ENCODE data around the gene ABL2. TPM values are rescaled to one million over a fixed set of nuclear protein-coding genes. Genes with fewer than 3 reads are reported as not detected.
A peak's percentile ranks its signal among the peaks of the same experiment; 100 is the strongest.

Gene ABL2
- total RNA-seq, 2 experiments from 2014 or later: 15.8 to 16.4 TPM

GRCh38 chr1:179195376-179195775 lies 34.1 kb downstream of the ABL2 start:
- Mint-ChIP-seq H3K9me3 (no peaks in the 10 kb centered on the region), H3K27ac (no peak overlapping the region), H3K27me3 (no peaks in the 10 kb centered on the region), H3K36me3 (ENCODE audit: low read depth) (no peaks in the 10 kb centered on the region), H3K4me3 (no peak overlapping the region), H3K4me1 (ENCODE audit: low read depth) (peaks cover 40% of the 10 kb centered on the region)
- peaks cover 3% of the 10 kb centered on the region for H3K4me1 ChIP-seq (ENCODE audit: insufficient read depth, low read length)
- no peaks in the 10 kb centered on the region for H3K36me3 ChIP-seq (ENCODE audit: insufficient read depth, low read length)
- no peaks in the 10 kb centered on the region for H3K9me3 ChIP-seq (ENCODE audit: control insufficient read depth in 1 of 2, insufficient read depth in 1 of 2, low read length in 2 of 2)
- H3K4me3 ChIP-seq (ENCODE audit: low read length): no peak overlapping the region
- DNase-seq (no peak), ATAC-seq (ENCODE audit: poor library complexity) (no peak)
- no peaks in the 10 kb centered on the region for H3K27me3 ChIP-seq (ENCODE audit: control insufficient read depth in 1 of 2, insufficient read depth in 2 of 2, low read length in 2 of 2)
- no peak overlapping the region for H3K27ac ChIP-seq (ENCODE audit: low read depth in 1 of 2, low read length in 2 of 2)
- no peak for TF ChIP-seq CTCF (IDR thresholded peaks at IDR 0.05)
- ChIA-PET CTCF (no interaction called here), POLR2A (no interaction called here)
- intact Hi-C loops (cut with DNase I, micrococcal nuclease): loop anchor here (2.0 kb wide), 2 partner anchors 75 to 115 kb away; no protein-coding TSS in a partner anchor

GRCh38 chr1:179194068-179194537 lies 35.4 kb downstream of the ABL2 start:
- Histone ChIP-seq H3K9me3 (ENCODE audit: control insufficient read depth in 1 of 2, insufficient read depth in 1 of 2, low read length in 2 of 2) (no peaks in the 10 kb centered on the region), H3K4me3 (ENCODE audit: low read length) (no peak overlapping the region), H3K27me3 (ENCODE audit: control insufficient read depth in 1 of 2, insufficient read depth in 2 of 2, low read length in 2 of 2) (no peaks in the 10 kb centered on the region), H3K4me1 (ENCODE audit: insufficient read depth, low read length) (peaks cover 3% of the 10 kb centered on the region), H3K27ac (ENCODE audit: low read depth in 1 of 2, low read length in 2 of 2) (no peak overlapping the region), H3K36me3 (ENCODE audit: insufficient read depth, low read length) (no peaks in the 10 kb centered on the region)
- Mint-ChIP-seq H3K27me3 (no peaks in the 10 kb centered on the region), H3K36me3 (ENCODE audit: low read depth) (no peaks in the 10 kb centered on the region), H3K27ac (no peak overlapping the region), H3K9me3 (no peaks in the 10 kb centered on the region), H3K4me1 (ENCODE audit: low read depth) (peaks cover 35% of the 10 kb centered on the region), H3K4me3 (no peak overlapping the region)
- ATAC-seq (ENCODE audit: poor library complexity) (no peak), DNase-seq (no peak)
- intact Hi-C loops (cut with DNase I, micrococcal nuclease): loop anchor here (1.0 to 2.0 kb wide), 3 partner anchors 73 to 113 kb away; no protein-coding TSS in a partner anchor
- POLR2A ChIA-PET: no interaction called here
- CTCF ChIA-PET: interaction anchor here (0.5 kb wide), 1 partner anchor 32 kb away, joined by 4 read pairs; no protein-coding TSS in a partner anchor
- peak; percentile 8 for TF ChIP-seq CTCF (IDR thresholded peaks at IDR 0.05)

- peaks cover 30% of the 10 kb centered on the region for H3K4me1 Mint-ChIP-seq (ENCODE audit: low read depth)
- Histone ChIP-seq H3K4me3 (ENCODE audit: low read length) (no peak overlapping the region), H3K27me3 (ENCODE audit: control insufficient read depth in 1 of 2, insufficient read depth in 2 of 2, low read length in 2 of 2) (no peaks in the 10 kb centered on the region), H3K4me1 (ENCODE audit: insufficient read depth, low read length) (peaks cover 3% of the 10 kb centered on the region), H3K36me3 (ENCODE audit: insufficient read depth, low read length) (no peaks in the 10 kb centered on the region), H3K27ac (ENCODE audit: low read depth in 1 of 2, low read length in 2 of 2) (no peak overlapping the region), H3K9me3 (ENCODE audit: control insufficient read depth in 1 of 2, insufficient read depth in 1 of 2, low read length in 2 of 2) (no peaks in the 10 kb centered on the region)
- ChIA-PET POLR2A (no interaction called here), CTCF (interaction anchor here (0.7 kb wide), 1 partner anchor 112 kb away, joined by 4 read pairs; no protein-coding TSS in a partner anchor)
- DNase-seq (peak in 3 of 14 experiments; percentile 13 to 39 (median 39)), ATAC-seq (ENCODE audit: poor library complexity) (no peak)
- no peak for TF ChIP-seq CTCF (IDR thresholded peaks at IDR 0.05)
- no peaks in the 10 kb centered on the region for H3K36me3 Mint-ChIP-seq (ENCODE audit: low read depth)
- H3K4me3 Mint-ChIP-seq: no peak overlapping the region
- no peaks in the 10 kb centered on the region for H3K27me3 Mint-ChIP-seq
- intact Hi-C loops (cut with DNase I, micrococcal nuclease): no loop called here
- H3K27ac Mint-ChIP-seq: no peak overlapping the region
- no peaks in the 10 kb centered on the region for H3K9me3 Mint-ChIP-seq
Measured at GRCh38 chr1:179190861-179191260, 38.6 kb downstream of the ABL2 start.
